Immature natural killer cell (primary cell): ENCODE data around the gene MED9. TPM values are rescaled to one million over a fixed set of nuclear protein-coding genes. Genes with fewer than 3 reads are reported as not detected.
A peak's percentile ranks its signal among the peaks of the same experiment; 100 is the strongest.
"Not testable (repeated sequence)": the region's sequence is repeated elsewhere in the genome, so short reads cannot be mapped to it uniquely, and the experiment has no call there.

ENCODE experiments used
- DNase-seq, 3 donors: peaks; one replicate each; pipeline ENCODE4 v3.0.0; 2022; ENCODE audit warnings: mixed read lengths in 1 of 3
- H3K27ac Mint-ChIP-seq, 6 donors: one replicate each; pipeline ENCODE4 v1.8.0; 2020; ENCODE audit warnings: mixed read lengths in 6 of 6, mild to moderate bottlenecking in 5 of 6, inconsistent platforms in 4 of 6, moderate library complexity in 3 of 6
- H3K27me3 Mint-ChIP-seq, 3 donors: one replicate each; pipeline ENCODE4 v1.8.0; 2020 to 2021; ENCODE audit warnings: low read depth in 3 of 3, mild to moderate bottlenecking in 3 of 3, mixed read lengths in 3 of 3, moderate library complexity in 3 of 3, inconsistent platforms in 1 of 3
- H3K36me3 Mint-ChIP-seq, 3 donors: one replicate each; pipeline ENCODE4 v1.8.0; 2020; ENCODE audit warnings: mixed read lengths in 3 of 3, inconsistent platforms in 2 of 3, mild to moderate bottlenecking in 2 of 3
- H3K4me1 Mint-ChIP-seq, 2 donors: one replicate each; pipeline ENCODE4 v1.8.0; 2020; ENCODE audit warnings: inconsistent platforms in 2 of 2, mild to moderate bottlenecking in 2 of 2, mixed read lengths in 2 of 2, moderate library complexity in 1 of 2
- H3K4me3 Mint-ChIP-seq, 5 donors: one replicate each; pipeline ENCODE4 v1.8.0; 2020; ENCODE audit warnings: mild to moderate bottlenecking in 5 of 5, mixed read lengths in 5 of 5, inconsistent platforms in 3 of 5, moderate library complexity in 3 of 5
- H3K9me3 Mint-ChIP-seq, 6 donors: one replicate each; pipeline ENCODE4 v1.8.0; 2020; ENCODE audit warnings: mild to moderate bottlenecking in 6 of 6, mixed read lengths in 6 of 6, inconsistent platforms in 4 of 6, moderate library complexity in 3 of 6
- polyA plus RNA-seq, 3 donors: library from polyadenylated mRNA; unstranded; fragments of 300-500 nt; fragmentation: Illumina TruSeq; gene quantifications; one replicate each; pipeline ENCODE4 v1.2.3, GENCODE V29; 2021

MED9 gene
- polyA plus RNA-seq, 3 donors from 2014 or later = 10.9 to 21.5 (median 14.0) TPM

DNA sequence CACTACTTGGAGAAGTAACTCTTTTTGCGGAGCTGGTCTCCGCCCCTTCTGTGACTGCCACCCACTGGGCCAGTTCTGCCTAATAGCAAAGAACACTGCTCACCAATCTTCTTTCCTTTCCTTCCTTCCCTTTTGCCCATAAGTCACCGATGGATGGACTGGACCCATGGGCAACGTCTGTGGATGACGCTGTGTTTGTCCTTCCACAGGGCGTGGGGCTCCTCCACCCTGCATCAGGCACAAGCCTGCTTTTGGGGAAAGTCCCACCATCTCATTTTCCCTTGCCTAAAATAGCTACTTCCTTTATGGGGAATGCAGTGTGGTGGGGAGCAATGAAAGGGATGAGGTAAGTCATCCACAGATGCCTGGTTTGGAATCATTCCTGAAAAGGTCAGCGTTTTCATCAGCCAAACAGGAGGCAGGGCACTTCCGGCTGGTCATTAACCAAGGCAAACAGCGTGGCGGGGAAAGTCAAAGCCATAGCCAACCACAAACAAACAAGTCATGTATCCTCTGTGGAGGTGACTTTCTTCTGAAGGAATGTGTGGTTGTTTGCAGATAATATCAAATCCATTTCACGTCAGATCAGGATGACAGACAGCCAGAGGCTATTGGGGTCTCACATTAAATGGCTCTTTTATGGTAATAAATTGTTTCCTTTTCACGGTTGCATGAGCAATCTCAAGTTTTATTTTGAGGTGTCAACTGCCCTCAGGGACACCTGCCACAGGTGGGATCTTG is 30.7 kb upstream of the MED9 start:
- Mint-ChIP-seq H3K4me1 (no peaks in the 10 kb centered on the region), H3K27ac (no peak overlapping the region)

DNA sequence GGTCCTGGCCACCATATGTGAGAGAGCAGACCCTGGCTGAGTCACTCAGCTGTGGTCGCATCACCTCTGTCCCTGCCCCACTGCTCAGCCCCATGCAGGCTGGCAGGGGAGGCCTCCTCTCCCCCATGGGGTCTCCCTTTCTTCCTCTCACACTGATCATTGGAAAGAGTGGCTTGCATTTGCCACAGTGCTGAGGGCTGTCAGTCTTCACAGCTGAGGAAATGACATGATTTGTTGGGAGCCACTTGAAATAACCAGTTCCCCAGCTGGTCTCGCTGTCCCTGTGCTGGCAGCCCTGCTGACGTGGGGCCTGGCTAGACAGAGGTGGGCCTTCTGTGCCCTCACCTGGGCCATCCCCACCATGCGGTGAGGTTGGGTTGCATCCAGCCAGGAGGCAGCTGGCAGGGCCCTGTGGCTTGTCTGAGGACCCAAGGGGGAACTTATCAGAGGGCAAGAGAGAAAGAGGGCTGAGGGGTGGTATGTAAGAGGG is 30.1 kb upstream of the MED9 start:
- Mint-ChIP-seq H3K4me3 (no peak overlapping the region), H3K9me3 (peaks cover 0 to 2% (median 0%) of the 10 kb centered on the region in 6 donors), H3K36me3 (peaks cover 0 to 3% (median 0%) of the 10 kb centered on the region in 3 donors), H3K27me3 (peaks cover 0 to 2% (median 1%) of the 10 kb centered on the region in 3 donors), H3K4me1 (no peaks in the 10 kb centered on the region), H3K27ac (no peak overlapping the region)
- no peak for DNase-seq

More for the DNA sequence above, 30.7 kb upstream of the MED9 start:
- Mint-ChIP-seq H3K4me3 (no peak overlapping the region), H3K27me3 (peaks cover 0 to 5% (median 1%) of the 10 kb centered on the region in 3 donors), H3K9me3 (peaks cover 0 to 2% (median 0%) of the 10 kb centered on the region in 6 donors), H3K36me3 (peaks cover 0 to 3% (median 0%) of the 10 kb centered on the region in 3 donors)
- no peak for DNase-seq

DNA sequence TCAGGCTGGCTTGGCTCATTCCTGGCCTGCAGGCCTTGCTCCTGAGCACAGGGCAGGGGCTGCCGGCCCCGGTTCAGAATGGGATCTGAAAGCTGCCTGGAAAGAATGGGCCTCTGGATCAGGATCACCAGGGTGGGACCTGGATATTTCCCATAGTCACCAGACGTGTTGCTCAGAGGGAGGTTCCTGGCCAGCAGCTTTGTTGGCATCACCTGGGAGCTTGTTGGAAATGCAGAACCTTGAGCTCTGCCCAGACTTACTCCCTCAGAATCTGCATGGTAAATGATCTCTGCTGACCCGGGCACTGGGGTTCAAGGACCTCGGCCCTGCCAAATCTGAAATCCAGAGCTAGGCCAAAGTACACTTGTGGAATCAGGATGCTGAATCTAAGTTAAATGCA is 29.5 kb upstream of the MED9 start:
- Mint-ChIP-seq H3K27ac (no peak overlapping the region), H3K4me1 (no peaks in the 10 kb centered on the region), H3K9me3 (peaks cover 0 to 2% (median 0%) of the 10 kb centered on the region in 6 donors), H3K4me3 (no peak overlapping the region), H3K36me3 (peaks cover 0 to 3% (median 0%) of the 10 kb centered on the region in 3 donors), H3K27me3 (peaks cover 1 to 2% (median 2%) of the 10 kb centered on the region in 3 donors)
- DNase-seq = no peak

DNA sequence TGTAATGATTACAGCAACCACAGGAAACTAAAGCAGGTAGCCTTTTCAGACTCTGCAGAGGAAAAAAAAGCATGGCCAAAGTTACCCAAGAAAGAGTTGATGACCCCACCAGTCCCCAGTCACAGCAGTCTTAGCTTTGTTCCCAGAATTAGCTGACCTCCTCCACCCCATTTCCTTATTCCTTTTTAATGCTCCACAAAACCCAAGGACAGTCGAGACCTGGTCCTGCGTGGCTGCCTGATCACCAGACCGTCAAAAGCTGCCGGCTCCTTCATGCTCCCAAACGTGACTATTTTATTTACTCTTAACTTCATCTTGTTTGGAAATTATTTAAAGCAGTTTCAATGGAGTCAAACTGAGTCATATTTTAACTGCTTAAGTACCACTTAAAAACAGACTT is 28.7 kb upstream of the MED9 start:
- peaks cover 0 to 2% (median 0%) of the 10 kb centered on the region in 6 donors for H3K9me3 Mint-ChIP-seq
- no peak overlapping the region for H3K4me3 Mint-ChIP-seq
- peaks cover 0 to 3% (median 0%) of the 10 kb centered on the region in 3 donors for H3K36me3 Mint-ChIP-seq
- no peaks in the 10 kb centered on the region for H3K4me1 Mint-ChIP-seq
- DNase-seq = no peak
- H3K27me3 Mint-ChIP-seq = peaks cover 1 to 2% (median 2%) of the 10 kb centered on the region in 3 donors
- no peak overlapping the region for H3K27ac Mint-ChIP-seq

DNA sequence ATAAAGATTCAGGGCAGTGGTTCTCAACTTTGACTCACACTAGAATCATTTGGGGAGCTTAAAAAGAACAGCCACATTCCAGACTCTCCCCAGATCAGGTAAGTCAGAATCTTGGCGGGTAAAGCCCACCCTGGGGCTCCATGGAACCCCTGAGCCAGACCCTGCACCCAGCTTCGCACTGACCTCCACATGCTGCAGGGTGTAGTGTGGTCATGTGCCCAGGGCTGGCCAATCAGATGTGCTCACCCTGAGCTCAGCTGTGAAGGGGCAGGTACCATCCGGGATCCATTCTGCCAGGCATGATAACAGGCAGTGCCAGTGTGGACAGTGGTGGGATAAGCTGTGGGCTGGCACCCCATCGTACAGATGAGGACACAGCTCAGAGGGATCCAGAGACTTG is 28.1 kb upstream of the MED9 start:
- peaks cover 0 to 3% (median 0%) of the 10 kb centered on the region in 3 donors for H3K36me3 Mint-ChIP-seq
- peaks cover 1 to 2% (median 2%) of the 10 kb centered on the region in 3 donors for H3K27me3 Mint-ChIP-seq
- peaks cover 0 to 2% (median 0%) of the 10 kb centered on the region in 6 donors for H3K9me3 Mint-ChIP-seq

DNA sequence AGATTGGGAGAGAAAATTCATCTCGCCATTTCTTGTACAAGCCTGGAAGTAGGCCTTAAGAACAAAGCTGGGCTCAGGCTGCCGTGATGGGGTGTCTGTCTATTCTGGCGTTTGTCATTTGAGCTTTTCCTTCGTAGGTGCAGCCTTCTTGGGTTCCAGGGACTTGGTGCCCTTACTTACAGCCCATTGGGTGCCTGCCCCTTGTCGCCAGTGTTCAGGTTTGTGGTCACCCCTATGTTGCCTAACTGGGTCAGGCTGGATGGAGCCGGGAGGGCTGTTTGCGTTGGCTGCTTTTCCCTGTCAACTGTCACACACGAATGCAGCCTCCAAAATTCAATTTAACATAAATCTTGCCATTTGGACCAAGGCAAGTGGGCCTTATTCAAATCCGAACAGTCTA is 23.7 kb upstream of the MED9 start:
- peaks cover 0 to 2% (median 0%) of the 10 kb centered on the region in 3 donors for H3K27me3 Mint-ChIP-seq
- no peaks in the 10 kb centered on the region for H3K4me1 Mint-ChIP-seq
- no peak for DNase-seq
- H3K27ac Mint-ChIP-seq = no peak overlapping the region
- no peaks in the 10 kb centered on the region for H3K36me3 Mint-ChIP-seq
- H3K4me3 Mint-ChIP-seq = no peak overlapping the region
- no peaks in the 10 kb centered on the region for H3K9me3 Mint-ChIP-seq

More for the DNA sequence above, 28.1 kb upstream of the MED9 start:
- no peak for DNase-seq
- Mint-ChIP-seq H3K4me3 (no peak overlapping the region), H3K27ac (no peak overlapping the region), H3K4me1 (no peaks in the 10 kb centered on the region)

DNA sequence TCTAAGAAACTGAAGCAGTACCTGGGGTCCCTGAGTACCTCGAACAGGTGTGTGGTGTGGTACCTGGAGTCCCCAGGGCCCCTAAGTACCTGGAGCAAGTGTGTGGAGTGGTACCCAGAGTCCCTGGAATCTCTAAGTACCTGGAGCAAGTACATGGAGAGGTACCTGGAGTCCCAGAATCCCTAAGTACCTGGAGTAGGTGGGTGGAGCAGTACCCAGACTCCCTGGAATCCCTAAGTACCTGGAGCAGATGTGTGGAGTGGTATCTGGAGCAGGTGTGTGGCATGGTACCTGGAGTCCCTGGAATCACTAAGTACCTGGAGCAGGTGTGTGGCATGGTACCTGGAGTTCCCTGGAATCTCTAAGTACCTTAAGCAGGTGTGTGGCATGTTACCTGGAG is 22.5 kb upstream of the MED9 start:
- Mint-ChIP-seq H3K9me3 (no peaks in the 10 kb centered on the region), H3K4me3 (no peak overlapping the region), H3K27ac (no peak overlapping the region), H3K27me3 (peaks cover 0 to 2% (median 0%) of the 10 kb centered on the region in 3 donors), H3K4me1 (no peaks in the 10 kb centered on the region), H3K36me3 (no peaks in the 10 kb centered on the region)
- DNase-seq = no peak

DNA sequence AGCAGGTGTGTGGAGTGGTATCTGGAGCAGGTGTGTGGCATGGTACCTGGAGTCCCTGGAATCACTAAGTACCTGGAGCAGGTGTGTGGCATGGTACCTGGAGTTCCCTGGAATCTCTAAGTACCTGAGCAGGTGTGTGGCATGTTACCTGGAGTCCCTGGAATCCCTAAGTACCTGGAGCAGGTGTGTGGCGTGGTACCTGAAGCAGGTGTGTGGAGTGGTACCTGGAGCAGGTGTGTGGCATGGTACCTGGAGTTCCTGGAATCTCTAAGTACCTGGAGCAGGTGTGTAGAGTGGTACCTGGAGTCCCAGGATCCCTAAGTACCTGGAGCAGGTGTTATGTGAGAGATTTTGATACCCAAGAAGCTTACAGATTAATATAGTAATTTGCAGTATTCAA is 22.1 kb upstream of the MED9 start:
- H3K4me1 Mint-ChIP-seq, H3K36me3 Mint-ChIP-seq, H3K27ac Mint-ChIP-seq, H3K9me3 Mint-ChIP-seq, H3K27me3 Mint-ChIP-seq, H3K4me3 Mint-ChIP-seq, DNase-seq: not testable (repeated sequence)

DNA sequence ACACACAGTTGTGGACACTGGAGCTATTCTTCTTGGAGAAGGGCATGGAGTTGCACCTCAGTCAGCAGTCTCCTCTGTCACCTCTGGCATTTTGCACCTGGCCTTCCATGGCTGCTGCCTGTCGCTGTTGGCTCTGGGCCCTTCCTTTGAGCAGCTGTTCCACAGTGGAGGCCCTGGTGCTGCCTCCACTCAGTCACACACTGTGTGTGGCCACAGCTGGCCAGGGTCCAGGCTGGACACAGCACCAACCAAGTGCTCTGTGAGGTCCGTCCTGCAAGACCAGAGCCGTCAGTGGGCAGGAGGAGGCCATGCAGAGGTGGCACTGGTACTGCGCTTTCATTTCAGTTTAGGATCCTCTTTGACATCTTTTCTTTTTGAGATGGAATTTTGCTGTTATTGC is 21.6 kb upstream of the MED9 start:
- Mint-ChIP-seq H3K36me3 (peaks cover 0 to 3% (median 1%) of the 10 kb centered on the region in 3 donors), H3K9me3 (peaks cover 0 to 3% (median under 1%) of the 10 kb centered on the region in 6 donors), H3K4me3 (no peak overlapping the region), H3K27me3 (peaks cover 0 to 4% (median 0%) of the 10 kb centered on the region in 3 donors), H3K4me1 (peaks cover 0 to 3% of the 10 kb centered on the region in 2 donors), H3K27ac (no peak overlapping the region)
- DNase-seq = no peak

DNA sequence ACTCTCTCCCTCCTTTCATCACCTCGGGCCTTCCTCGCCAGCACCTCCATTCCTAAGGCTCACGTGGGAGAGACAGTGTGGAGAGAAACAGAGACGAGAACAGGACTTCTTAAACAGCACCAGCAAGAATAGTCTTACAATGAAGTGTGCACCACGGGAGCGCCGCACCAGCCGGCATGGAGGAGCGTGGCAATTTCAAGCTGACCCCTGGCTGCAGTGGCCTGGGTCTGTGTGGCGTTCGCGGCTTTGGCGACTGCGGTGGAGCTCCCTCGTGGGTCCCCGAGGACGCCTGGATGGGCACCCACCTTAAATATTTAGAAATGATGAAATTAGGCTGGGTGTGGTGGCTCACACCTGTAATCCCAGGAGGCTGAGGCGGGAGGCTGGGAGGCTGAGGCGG is 20.5 kb upstream of the MED9 start:
- Mint-ChIP-seq H3K4me1 (peaks cover 0 to 3% of the 10 kb centered on the region in 2 donors), H3K4me3 (no peak overlapping the region), H3K9me3 (peaks cover 0 to 5% (median 1%) of the 10 kb centered on the region in 6 donors), H3K27me3 (peaks cover 0 to 4% (median 0%) of the 10 kb centered on the region in 3 donors), H3K27ac (no peak overlapping the region), H3K36me3 (peaks cover 0 to 4% (median 3%) of the 10 kb centered on the region in 3 donors)
- DNase-seq = no peak

DNA sequence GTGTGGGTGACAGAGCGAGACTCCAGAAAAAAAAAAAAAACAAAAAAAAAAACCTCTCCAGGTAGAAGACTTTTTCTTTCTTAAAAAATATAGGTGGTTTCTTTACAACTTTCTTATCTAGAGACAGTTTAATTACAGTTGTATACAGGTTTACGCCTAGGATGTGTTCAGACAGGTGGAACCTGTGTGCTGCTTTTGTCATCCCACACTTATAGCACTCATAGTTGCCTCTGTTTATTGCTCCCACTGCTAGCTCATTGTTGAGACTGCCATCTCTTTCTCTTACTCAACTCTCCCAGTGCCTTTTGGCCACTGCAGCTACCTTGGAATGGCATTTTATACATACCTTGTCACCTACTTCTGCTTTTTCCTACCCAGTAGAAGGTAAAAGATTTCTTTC is 19.1 kb upstream of the MED9 start:
- H3K27me3 Mint-ChIP-seq = peaks cover 0 to 2% (median 0%) of the 10 kb centered on the region in 3 donors
- no peak overlapping the region for H3K27ac Mint-ChIP-seq
- H3K36me3 Mint-ChIP-seq = peaks cover 0 to 4% (median 3%) of the 10 kb centered on the region in 3 donors
- DNase-seq = no peak
- peaks cover 0 to 5% (median 1%) of the 10 kb centered on the region in 6 donors for H3K9me3 Mint-ChIP-seq
- H3K4me1 Mint-ChIP-seq = peaks cover 0 to 3% of the 10 kb centered on the region in 2 donors
- H3K4me3 Mint-ChIP-seq = no peak overlapping the region

DNA sequence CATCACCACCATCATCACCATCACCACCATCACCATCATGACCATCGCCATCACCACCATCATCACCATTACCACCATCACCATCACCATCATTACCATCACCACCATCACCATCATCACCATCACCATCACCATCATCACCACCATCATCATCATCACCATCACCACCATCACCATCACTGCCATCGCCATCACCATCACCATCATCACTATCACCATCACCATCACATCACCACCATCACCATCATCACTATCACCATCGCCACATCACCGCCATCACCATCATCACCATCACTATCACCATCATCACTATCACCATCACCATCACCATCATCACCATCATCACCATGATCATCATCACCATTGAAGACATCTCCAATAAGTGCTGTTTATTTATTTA is 16.8 kb upstream of the MED9 start:
- H3K27me3 Mint-ChIP-seq = peaks cover 0 to 3% (median 3%) of the 10 kb centered on the region in 3 donors
- H3K9me3 Mint-ChIP-seq = peaks cover 0 to 5% (median 1%) of the 10 kb centered on the region in 6 donors
- no peak overlapping the region for H3K4me3 Mint-ChIP-seq
- peaks cover 0 to 3% of the 10 kb centered on the region in 2 donors for H3K4me1 Mint-ChIP-seq
- peak overlapping the region in 1 of 6 donors; percentile 46 for H3K27ac Mint-ChIP-seq
- H3K36me3 Mint-ChIP-seq = peaks cover 0 to 4% (median 3%) of the 10 kb centered on the region in 3 donors
- DNase-seq = no peak

DNA sequence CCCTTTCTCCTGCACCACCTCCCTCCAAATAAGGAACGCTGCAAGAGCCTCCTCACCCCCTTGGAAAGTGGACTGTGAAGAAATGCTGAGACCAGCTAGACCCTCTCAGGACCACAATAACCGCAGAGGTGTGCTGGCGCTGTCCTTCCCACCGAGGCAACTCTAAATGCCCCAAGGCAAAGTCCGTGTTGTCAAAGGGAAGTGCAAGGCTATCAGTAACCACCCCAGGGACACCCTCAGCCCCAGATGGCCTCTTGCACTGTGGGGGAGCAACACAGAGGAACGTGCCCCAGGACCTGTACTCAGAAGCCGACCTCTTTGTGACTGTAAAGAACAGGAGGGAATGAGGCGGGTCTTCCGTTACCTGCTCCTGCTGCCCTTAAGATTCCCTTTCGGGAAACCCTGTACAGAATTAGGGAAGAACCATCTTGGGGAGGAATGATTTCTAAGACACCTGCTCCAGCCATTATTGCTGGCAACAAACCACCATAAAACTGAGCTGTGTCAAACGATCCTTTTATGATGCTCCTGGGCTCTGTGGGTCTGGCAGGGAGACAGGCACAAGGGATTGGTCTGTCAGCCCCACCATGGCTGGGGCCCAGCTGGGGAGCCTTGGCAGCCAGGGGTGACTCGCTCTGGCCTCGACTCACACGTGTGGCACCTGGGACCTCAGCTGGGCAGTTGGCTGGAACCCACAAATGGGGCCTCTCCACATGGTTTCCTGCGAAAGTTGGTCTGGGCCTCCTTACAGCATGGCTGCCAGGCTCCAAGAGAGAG is 14.6 kb upstream of the MED9 start:
- Mint-ChIP-seq H3K27ac (no peak overlapping the region), H3K36me3 (peaks cover 0 to 4% (median 3%) of the 10 kb centered on the region in 3 donors), H3K9me3 (peaks cover 0 to 5% (median 1%) of the 10 kb centered on the region in 6 donors), H3K4me3 (no peak overlapping the region), H3K27me3 (peaks cover 5 to 6% (median 5%) of the 10 kb centered on the region in 3 donors), H3K4me1 (peaks cover 0 to 3% of the 10 kb centered on the region in 2 donors)
- DNase-seq = no peak

DNA sequence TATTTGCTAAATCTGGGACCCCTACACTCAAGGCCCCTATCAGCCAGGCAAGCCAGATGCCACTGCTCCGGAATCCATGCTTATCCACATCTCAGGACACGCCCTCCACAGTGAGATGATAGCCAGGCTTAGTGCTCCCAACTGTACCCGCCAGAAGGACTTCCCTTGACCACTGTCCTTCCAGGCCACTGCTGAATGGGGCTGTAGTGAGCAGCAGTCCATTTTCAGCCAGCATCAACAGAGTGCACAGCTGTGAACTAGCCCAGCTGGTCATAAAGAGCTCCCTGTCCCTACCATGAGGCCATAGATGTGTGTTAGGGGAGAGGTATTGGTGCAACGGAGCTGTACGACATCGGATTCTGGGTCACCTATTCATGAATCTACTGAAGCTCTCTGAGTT is 13.0 kb upstream of the MED9 start:
- no peak for DNase-seq
- Mint-ChIP-seq H3K27ac (no peak overlapping the region), H3K4me3 (no peak overlapping the region), H3K4me1 (peaks cover 0 to 3% of the 10 kb centered on the region in 2 donors), H3K36me3 (peaks cover 0 to 4% (median 3%) of the 10 kb centered on the region in 3 donors), H3K9me3 (peaks cover 0 to 5% (median 1%) of the 10 kb centered on the region in 6 donors), H3K27me3 (peaks cover 6 to 12% (median 7%) of the 10 kb centered on the region in 3 donors)
